CD4-positive, alpha-beta T cell treated with Interleukin-10 for 1 hour (primary cell): Measurements from ENCODE around the gene PIAS1.
"Not testable (repeated sequence)": the region's sequence is repeated elsewhere in the genome, so short reads cannot be mapped to it uniquely, and the experiment has no call there.

Experiments used
- DNase-seq: peaks from one replicate; pipeline ENCODE4 v3.0.0-alpha.2; 2020

Gene PIAS1

DNA sequence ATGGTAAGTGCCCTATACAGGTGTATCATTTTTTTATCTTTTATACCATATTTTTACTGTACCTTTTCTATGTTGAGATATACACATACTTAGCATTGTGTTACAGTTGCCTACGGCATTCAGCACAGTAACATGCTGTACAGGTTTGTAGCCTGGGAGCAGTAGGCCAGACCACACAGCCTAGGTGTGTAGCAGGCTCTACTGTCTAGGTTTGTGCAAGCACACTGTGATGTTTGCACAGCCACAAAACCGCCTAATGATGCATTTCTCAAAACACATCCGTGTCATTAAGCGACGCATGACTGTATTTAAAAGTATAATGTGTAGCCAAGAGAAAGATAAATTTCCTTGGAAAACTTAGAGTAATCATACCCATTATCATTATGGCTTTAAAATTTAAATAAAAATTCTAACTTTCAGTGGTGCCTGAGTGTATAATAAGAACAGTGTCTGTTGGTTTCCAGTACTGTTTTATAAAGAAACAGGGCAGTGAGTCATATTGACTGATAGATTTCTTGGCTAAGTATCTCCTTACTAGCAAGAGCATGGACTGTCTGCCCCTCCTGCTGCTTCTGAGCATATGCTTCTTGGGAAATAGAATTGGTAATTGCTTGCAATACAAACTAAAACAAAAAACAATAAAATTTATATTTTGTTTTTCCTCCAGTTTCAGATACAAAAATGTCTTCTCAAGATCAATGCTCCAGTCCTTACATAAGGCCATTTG is 132.7 kb downstream of the PIAS1 start:
- no peak for DNase-seq

DNA sequence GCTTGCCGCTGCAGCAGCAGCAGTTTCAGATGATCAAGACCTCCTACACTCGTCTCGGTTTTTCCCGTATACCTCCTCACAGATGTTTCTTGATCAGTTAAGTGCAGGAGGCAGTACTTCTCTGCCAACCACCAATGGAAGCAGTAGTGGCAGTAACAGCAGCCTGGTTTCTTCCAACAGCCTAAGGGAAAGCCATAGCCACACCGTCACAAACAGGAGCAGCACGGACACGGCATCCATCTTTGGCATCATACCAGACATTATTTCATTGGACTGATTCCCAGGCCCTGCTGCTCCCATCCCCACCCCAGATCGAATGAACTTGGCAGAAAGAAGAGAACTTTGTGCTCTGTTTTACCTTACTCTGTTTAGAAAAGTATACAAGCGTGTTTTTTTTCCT is 133.4 kb downstream of the PIAS1 start:
- no peak for DNase-seq

- no peak for DNase-seq
Observed at GRCh38 chr15:68188647-68189046, 134.5 kb downstream of the PIAS1 start.

DNA sequence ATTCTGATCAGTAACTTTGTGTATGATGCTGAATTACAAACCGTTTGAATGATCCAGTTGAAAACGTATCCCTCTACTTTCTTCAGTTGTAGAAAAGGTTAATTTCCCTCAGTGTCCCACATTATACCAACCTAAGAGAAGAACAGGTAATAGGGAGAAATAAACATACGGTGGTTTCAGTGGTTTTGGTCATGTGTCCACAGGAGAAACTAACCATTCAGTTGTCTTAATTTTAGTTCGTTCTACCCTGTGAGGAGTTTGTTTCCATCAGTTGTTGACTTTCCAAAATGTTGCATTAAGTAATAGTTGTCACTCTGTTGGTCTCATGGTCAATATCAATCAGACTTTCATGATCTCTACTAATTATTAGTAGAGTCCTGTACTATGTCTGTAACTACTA is 135.9 kb downstream of the PIAS1 start:
- DNase-seq, result no peak

DNA sequence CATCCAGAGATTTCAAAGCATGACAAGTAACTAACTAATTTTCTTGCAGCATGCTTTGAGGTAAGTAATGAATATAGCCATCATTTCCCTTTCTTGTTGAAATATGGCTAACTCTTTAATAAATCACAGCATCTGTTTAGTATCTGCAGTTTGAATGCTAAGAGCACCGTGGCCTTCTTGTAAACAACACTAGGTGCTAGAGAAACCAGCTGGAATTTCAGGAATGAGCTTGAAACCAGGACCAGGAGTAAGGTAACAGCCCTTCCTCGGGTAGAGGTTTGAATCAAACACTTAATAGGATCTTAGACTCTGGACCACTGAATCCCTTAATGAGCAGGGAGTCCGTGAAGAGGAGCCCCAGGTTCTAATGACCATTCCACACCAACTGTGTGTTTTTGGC is 137.4 kb downstream of the PIAS1 start:
- DNase-seq, result no peak

GRCh38 chr15:68192117-68192516 is 138.0 kb downstream of the PIAS1 start:
- DNase-seq, result no peak

GRCh38 chr15:68192804-68193486 is 138.8 kb downstream of the PIAS1 start:
- no peak for DNase-seq

DNA sequence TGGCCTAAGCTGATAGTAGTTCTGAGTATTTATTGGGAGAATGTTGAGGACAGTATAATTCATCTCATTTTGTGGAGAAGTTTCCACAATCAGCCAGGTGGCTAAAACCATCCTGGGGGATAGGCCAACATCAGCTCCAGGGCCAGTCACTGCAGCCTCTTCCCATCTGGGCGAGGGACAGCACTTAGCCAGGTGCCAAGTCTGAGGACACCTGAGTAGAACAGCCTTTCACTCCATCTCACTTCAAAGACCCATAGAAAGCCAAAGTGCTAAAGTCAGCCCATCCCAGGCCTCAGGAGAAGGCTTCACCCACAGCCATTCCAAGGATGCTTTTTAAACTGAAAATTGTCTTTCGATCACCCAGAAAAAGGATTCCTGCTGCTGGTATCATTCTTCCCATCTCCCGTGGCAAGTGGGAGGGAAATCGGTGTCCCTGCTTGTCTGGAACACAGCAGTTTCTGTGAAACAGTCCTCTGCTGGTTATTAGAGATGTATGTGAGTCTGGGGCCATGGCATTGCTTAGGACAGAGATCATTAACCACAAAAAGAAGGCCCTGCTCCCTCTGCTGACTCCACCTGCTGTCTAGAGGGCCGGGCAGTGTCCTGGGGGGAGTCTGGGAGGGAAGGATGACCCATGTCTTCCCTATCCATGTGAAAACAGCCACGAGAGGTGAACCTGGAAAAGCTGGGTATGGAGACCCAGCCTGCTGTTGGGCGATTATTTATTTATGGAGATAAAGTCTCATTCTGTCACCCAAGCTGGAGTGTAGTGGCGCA is 141.4 kb downstream of the PIAS1 start:
- DNase-seq, result no peak

DNA sequence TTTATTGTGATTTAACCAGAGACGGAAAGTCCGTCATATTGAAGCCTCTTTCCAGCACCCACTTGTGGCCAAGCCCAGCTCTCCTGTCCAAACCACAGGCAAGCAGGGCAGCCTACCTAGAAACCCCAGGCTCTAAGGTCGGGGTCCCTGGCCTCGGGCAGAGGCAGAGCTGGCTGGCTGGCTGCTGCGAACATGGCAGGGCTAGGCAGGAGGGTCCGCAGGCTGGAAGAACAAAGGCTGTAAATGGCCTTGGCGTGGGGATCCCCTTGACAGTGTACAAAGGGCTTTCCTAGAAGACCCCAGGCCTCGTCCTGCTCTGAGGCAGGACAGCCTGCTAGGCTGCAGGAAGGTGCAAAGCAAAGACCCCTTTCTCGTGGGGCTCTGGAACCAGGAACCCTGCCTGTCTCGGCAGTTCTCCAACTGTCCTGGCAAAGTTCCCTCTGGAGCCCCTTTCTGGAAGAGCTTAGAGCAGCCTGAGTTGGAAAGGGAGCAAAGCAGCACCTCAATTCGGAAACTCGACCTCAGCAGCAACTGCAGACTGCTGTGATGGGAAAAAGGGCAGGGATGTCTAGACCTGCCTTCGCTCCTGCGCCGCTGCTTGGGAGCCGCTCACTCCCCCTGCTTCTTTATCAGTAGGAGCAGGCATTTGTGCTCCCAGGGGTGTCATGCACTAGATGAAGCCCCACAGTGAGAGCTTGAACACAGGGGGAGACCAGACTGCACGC is 142.5 kb downstream of the PIAS1 start:
- no peak for DNase-seq

GRCh38 chr15:68197170-68197492 is 143.0 kb downstream of the PIAS1 start:
- no peak for DNase-seq

DNA sequence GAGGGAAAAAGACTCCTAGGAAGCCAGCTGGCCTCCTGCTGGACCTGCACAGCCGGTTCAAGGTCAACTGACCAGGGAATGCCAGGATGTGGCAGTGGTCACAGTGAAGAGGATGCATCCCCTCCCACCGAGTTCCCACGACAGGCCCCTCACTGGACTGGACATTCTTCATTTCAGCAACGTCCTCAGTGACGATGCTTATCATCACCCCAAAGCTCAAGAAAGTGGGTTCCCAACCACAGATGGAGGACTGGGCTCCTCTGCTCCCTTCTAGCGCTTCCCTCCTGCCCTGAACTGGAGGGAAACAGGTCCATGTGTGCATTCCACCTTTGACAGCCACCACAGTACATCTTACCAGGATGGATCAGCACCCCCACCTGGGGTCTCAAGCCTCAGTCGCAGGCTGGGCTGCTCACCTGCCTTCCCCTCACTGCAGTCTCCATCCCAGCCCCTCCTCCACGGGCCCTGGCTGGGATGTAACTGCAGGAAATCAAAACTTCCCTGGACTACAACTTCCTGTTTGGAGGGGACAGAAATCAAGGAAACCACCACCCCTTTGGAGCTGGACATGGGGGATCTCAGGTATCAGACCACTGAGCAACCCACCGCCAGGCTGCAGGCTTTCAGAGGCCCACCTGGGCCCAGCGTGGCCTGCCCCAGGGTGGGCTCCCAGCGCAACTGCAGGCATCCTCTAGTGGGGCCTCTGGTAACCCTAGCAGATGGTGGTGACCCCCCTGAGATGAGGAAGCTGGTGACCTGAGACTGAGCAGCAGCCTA is 143.7 kb downstream of the PIAS1 start:
- no peak for DNase-seq

DNA sequence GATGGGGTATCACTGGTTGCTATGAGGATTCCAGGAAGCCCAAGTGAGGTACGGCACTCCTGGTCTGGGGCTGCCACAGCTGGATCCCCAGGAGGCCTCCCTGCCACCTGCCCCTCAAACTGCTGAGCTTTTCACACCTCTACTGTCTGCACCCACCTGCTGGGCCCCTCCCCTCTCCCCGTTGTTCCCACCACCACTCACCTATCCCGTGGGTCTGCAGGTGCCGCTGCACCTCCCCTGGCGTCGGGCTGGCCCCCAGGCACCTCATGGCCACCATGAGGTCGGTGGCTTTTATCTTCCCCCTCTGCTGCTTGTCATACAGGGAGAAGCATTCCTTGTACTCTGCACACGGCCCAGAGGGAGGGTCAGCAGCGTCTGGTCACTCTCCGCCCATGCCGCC is 145.2 kb downstream of the PIAS1 start:
- no peak for DNase-seq

GRCh38 chr15:68200016-68200861 is 146.1 kb downstream of the PIAS1 start:
- DNase-seq, result no peak

DNA sequence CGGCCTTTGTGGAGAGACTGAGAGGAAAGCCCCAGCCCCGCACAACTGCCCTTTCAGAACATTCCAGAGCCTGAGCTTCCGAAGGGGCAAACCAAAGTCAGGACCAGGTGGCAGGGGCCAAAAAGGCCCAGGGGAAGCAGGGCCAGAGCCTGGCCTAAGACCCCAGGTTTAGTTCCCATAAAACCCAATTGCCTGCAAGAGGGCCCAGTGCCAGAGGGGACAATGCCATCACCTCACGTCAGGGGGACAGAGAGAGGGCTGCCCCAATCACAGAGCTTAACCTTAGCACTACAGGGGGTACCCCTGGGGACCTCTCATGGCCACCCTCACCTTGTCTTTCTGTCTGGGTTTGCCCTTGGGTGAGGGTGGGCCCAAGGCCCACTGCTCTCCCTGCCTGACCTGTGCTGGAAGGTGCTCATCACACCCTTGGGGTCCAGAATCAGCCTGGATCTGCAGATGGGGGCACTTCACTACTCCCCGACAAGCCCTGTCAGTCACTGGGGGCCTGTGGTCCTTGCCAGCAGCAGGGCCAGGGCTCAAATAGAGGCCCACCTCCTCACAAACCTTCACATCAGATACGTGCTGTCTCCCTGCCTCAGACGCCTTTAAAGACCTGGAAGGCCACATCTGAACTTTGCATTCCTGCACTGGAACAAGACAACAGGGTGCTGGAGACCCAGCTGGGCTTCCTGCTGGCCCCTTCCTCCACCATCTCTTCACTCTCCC is 147.2 kb downstream of the PIAS1 start:
- DNase-seq, result no peak

GRCh38 chr15:68201879-68202261 is 147.8 kb downstream of the PIAS1 start:
- no peak for DNase-seq

DNA sequence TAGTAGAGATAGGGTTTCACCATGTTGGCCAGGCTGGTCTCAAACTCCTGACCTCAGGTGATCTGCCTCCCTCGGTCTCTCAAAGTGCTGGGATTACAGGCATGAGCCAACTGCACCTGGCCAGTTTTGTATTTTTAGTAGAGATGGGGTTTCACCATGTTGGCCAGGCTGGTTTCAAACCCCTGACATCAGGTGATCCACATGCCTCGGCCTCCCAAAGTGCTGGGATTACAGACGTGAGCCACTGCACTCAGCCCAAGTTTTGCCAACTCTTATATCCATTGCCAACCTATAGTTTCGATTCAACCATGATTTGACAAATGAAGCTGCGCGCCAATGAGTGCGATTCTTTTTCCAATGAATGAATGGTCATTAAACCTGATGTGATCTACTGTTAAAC is 148.9 kb downstream of the PIAS1 start:
- not testable (repeated sequence) for DNase-seq

GRCh38 chr15:68203486-68203885 is 149.4 kb downstream of the PIAS1 start:
- no peak for DNase-seq

GRCh38 chr15:68203956-68204355 is 149.8 kb downstream of the PIAS1 start:
- DNase-seq, result no peak

DNA sequence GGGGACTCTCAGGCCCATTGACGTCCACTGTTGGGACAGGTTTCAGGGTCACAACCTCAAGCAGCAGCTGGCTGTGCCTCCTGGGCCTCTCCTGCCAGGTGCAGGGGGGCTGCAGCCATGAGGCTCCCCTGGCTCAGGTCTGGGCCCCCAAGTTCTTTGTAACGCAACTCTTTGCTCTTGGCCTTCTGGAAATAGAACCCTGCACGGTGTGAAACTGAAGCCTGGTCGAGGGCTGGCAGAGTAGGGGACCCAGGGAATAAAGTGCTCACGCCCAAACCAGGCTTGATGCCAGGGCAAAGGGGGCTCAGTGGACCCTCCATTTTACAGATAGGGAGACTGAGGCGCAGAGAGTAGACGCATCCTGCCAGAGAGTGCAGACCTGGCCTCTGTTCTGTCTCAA is 150.2 kb downstream of the PIAS1 start:
- DNase-seq, result no peak

DNA sequence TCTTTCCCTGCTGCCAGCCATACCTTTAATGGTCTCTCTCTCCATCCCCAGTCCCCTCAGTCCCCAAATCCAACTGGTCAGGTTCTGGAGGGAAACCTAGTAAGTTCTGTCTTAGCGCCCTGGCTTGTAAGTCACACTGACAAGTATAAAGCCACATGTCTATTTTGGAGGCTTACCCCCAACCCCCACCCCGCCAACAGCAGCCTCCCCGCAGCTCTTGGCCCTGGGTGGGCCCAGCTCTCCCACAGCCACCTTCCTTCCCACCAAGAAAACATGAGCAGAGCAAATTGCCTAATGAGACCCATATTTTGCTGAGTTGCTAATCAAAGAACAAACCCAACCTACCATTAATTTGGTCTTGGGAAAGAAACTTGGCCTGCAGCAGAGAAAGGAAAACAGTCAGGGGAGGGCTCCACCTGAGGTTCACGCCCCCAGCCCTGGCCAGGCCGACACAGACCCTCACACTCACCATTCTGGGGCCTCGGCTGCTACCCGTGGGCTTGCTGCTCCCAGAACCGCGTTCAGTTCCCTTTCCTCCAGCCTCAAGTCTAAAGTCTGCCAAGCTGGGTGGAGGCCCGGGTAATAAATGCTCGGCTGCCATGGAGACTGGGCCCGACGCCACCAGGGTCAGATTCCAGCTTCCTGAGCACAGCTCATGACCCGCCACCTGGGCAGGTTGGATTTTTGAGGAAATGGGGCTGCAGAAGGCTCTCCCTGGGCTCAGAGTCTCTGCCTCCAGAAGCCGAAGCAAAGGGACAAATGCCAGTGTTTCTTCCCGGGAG is 150.9 kb downstream of the PIAS1 start, which contains the start of gene CALML4:
Gene CALML4 (minus strand): TSS at position 557 of the 782 bp plus-strand sequence. CDS start 85 bp downstream, at position 472.
- no peak for DNase-seq
